Measurements from ENCODE around the gene SYNGR2. TPM values are rescaled to one million over a fixed set of nuclear protein-coding genes. Genes with fewer than 3 reads are reported as not detected.
A peak's percentile ranks its signal among the peaks of the same experiment; 100 is the strongest.

Gene SYNGR2
- total RNA-seq, 3 donors from 2014 or later = 37.8 to 69.5 (median 64.2) TPM

DNA sequence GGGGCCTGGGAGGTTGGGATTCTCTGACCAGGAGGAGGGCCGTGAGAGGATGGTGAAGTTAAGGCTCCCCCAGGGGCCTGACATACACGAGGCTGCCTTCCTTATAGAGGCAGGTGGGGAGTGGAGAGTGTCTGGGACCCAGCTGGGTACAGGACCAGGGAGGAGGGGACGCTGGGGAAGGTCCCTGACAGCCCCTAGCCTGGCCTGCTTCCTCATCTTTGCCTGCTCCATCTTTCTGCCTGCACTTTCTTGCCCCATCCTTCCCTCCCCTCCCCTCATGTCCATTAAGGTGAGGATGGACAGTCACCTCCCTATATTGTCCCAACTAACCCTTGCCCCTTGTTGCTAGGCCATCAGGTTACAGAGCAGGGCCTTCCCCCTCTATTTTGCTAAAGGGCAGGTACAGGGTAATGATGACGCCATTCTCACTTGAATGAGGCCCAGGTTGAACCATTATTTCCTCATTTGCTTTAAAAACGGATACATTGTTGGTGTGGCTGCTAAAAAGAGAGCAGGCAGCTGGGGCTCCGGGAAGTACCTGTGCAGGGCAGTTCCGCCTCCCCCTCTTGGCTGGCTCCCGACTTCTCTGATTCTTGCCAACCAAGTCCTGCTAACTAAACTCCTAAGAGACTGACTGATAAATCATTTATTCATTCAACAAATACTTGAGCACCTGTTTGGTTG, 20.9 kb upstream of the SYNGR2 start:
- intact Hi-C loops (cut with DNase I; ENCODE audit: low total_unique reads) = no loop called here
- no peaks in the 10 kb centered on the region for H3K9me3 ChIP-seq
- DNase-seq (ENCODE audit: low spot score in 2 of 2) = no peak
- TF ChIP-seq POLR2AphosphoS5 (IDR thresholded peaks at IDR 0.05) (no peak), POLR2A (IDR thresholded peaks at IDR 0.05) (no peak)
- TF ChIP-seq, protein P1, sequence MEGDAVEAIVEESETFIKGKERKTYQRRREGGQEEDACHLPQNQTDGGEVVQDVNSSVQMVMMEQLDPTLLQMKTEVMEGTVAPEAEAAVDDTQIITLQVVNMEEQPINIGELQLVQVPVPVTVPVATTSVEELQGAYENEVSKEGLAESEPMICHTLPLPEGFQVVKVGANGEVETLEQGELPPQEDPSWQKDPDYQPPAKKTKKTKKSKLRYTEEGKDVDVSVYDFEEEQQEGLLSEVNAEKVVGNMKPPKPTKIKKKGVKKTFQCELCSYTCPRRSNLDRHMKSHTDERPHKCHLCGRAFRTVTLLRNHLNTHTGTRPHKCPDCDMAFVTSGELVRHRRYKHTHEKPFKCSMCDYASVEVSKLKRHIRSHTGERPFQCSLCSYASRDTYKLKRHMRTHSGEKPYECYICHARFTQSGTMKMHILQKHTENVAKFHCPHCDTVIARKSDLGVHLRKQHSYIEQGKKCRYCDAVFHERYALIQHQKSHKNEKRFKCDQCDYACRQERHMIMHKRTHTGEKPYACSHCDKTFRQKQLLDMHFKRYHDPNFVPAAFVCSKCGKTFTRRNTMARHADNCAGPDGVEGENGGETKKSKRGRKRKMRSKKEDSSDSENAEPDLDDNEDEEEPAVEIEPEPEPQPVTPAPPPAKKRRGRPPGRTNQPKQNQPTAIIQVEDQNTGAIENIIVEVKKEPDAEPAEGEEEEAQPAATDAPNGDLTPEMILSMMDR (IDR thresholded peaks at IDR 0.05) = no peak
- H3K4me1 ChIP-seq = peaks cover 0 to 15% of the 10 kb centered on the region in 2 donors
- no peak overlapping the region for H3K4me3 ChIP-seq
- H3K36me3 ChIP-seq = no peaks in the 10 kb centered on the region
- H3K27ac ChIP-seq = peak overlapping the region in 1 of 2 donors; percentile 54
- no peaks in the 10 kb centered on the region for H3K27me3 ChIP-seq

DNA sequence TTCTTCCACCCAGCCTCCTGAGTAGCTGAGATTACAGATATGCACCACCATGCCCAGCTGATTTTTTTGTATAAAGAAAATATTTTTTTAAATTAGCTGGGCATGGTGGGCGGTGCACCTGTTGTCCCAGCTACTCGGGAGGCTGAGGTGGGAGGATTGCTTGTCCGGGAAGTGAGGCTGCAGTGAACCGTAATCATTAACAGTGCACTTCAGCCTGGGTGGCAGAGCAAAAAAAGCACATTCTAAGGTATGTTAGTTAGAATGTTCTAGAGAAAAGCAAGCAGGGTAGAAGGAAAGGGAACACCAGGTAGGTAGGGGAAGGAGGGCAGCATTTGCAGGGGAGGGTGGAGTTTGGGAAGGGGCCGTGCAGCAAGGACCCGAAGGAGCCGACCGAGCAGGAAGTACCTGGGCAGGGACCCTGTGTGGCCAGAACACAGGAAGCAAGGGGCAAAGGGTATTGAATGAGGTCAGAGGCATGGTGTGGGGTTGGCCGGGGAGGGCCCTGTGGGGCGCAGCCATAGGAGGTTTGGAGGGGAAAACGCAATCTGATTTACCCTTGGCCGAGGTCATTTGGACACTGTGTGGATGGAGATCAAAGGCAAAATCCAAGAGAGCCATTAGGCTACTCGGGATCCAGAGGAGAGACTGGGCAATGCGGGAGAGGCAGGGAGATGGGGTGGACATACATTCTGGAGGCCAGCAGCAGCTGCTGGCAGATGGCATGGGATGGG, 19.9 kb upstream of the SYNGR2 start:
- Histone ChIP-seq H3K9me3 (no peaks in the 10 kb centered on the region), H3K4me3 (no peak overlapping the region), H3K4me1 (peaks cover 0 to 15% of the 10 kb centered on the region in 2 donors), H3K27me3 (no peaks in the 10 kb centered on the region), H3K27ac (no peak overlapping the region), H3K36me3 (no peaks in the 10 kb centered on the region)
- intact Hi-C loops (cut with DNase I; ENCODE audit: low total_unique reads) = no loop called here
- TF ChIP-seq POLR2A (IDR thresholded peaks at IDR 0.05) = no peak
- DNase-seq (ENCODE audit: low spot score in 2 of 2) = no peak

DNA sequence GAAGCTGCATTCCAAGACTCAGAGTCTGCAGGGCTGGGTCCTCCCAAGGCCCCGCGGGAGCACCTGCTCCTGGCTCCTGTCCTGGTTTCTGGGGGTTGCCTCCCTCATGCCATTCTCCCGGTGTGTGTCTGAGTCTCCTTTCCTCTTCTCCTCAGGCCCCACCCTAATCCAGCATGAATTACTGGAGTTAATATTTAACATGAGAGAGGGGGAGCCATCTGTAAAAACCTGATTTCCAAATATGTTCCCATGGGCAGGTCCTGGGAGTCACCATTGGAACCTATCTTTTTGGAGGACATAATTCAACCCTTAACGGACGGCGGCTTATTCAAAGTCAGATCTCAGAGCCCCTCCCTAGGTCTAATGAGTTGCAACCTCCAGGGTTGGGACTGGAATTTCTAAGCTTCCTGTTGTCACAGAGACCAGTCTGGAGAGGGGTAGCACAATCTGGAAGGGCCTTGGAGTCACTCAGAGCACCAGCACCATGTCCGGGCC, 16.8 kb upstream of the SYNGR2 start:
- no peak for DNase-seq (ENCODE audit: low spot score in 2 of 2)
- TF ChIP-seq POLR2A (IDR thresholded peaks at IDR 0.05) (no peak), POLR2AphosphoS5 (IDR thresholded peaks at IDR 0.05) (no peak)
- TF ChIP-seq, protein P1 (IDR thresholded peaks at IDR 0.05) = no peak
- intact Hi-C loops (cut with DNase I; ENCODE audit: low total_unique reads) = no loop called here
- Histone ChIP-seq H3K27me3 (no peaks in the 10 kb centered on the region), H3K4me3 (no peak overlapping the region), H3K4me1 (no peaks in the 10 kb centered on the region), H3K36me3 (no peaks in the 10 kb centered on the region), H3K27ac (peak overlapping the region in 1 of 2 donors; percentile 68), H3K9me3 (no peaks in the 10 kb centered on the region)

DNA sequence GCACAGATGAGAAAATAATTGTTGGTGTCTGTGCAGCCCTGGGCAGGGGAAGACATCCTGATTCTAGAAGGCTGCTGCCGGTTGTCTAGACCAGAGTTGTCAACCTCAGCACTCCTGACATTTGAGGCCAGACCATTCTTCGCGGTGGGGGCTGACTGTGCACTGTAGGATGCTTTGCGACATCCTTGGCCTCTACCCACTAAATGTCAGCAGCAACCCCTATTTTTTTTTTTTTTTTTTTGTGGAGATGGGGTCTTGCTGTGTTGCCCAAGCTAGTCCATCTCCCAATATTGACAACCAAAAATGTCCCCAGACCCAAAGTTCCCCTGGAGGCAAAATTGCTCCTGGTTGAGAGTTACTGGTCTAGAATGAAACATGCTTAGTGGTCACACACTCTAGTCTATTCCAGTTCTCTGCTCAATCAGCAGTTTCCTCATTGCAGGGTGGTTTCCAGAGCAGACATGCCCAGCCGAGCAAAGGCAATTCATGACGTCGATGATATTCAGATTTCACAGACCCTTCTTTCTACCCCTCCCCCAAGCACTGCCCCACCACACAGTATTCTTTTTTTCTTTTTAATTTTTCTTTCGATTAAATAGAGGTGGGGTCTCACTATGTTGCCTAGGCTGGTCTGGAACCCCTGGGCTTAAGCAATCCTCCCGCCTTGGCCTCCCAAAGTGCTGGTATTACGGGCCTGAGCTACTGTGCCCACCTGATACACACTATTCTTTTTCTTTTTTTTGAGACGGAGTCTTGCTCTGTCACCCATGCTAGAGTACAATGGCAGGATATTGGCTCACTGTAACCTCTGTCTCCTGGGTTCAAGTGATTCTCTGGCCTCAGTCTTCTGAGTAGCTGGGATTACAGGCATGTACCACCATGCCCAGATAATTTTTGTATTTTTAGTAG, 13.2 kb upstream of the SYNGR2 start:
- Histone ChIP-seq H3K4me3 (no peak overlapping the region), H3K27me3 (no peaks in the 10 kb centered on the region), H3K27ac (no peak overlapping the region), H3K4me1 (no peaks in the 10 kb centered on the region), H3K36me3 (no peaks in the 10 kb centered on the region), H3K9me3 (no peaks in the 10 kb centered on the region)
- intact Hi-C loops (cut with DNase I; ENCODE audit: low total_unique reads) = no loop called here
- no peak for DNase-seq (ENCODE audit: low spot score in 2 of 2)
- TF ChIP-seq POLR2A (IDR thresholded peaks at IDR 0.05) = no peak
- no peak for TF ChIP-seq POLR2AphosphoS5 (IDR thresholded peaks at IDR 0.05)
- TF ChIP-seq, protein P1 (IDR thresholded peaks at IDR 0.05) = no peak

DNA sequence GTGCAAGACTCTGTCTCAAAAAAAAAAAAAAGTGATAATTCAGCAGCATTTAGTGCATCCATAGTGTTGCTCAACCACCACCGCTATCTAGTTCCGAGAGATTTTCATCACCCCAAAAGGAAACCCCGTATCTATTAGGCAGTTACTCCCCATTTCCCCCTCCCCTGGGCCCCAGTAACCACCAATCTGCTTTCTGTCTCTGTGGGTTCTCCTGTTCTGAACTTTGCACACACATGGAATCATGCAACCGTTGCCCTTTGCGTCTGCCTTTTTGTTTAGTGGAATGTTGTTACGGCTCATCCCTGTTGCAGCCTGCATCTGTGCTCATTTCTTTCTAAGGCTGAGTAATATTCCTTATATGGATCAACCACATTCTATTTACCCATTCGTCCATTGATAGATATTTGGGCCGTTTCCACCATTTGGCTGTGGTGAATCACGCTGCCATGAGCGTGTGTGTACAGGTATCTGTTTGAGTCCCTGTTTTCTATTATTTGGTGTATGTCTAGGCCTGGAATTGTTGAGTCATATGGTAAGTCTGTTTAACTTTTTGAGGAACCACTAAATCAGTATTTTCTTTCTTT, 8.7 kb upstream of the SYNGR2 start:
- DNase-seq (ENCODE audit: low spot score in 2 of 2) = no peak
- no peaks in the 10 kb centered on the region for H3K9me3 ChIP-seq
- H3K4me1 ChIP-seq = no peaks in the 10 kb centered on the region
- intact Hi-C loops (cut with DNase I; ENCODE audit: low total_unique reads) = no loop called here
- no peak for TF ChIP-seq POLR2AphosphoS5 (IDR thresholded peaks at IDR 0.05)
- TF ChIP-seq, protein P1 (IDR thresholded peaks at IDR 0.05) = no peak
- TF ChIP-seq POLR2A (IDR thresholded peaks at IDR 0.05) = no peak
- H3K27ac ChIP-seq = no peak overlapping the region
- H3K4me3 ChIP-seq = no peak overlapping the region
- no peaks in the 10 kb centered on the region for H3K36me3 ChIP-seq
- no peaks in the 10 kb centered on the region for H3K27me3 ChIP-seq

Measured in breast epithelium (tissue), 4 donors.